ENCODE results near the gene RARS2.

The RARS2 gene

DNA sequence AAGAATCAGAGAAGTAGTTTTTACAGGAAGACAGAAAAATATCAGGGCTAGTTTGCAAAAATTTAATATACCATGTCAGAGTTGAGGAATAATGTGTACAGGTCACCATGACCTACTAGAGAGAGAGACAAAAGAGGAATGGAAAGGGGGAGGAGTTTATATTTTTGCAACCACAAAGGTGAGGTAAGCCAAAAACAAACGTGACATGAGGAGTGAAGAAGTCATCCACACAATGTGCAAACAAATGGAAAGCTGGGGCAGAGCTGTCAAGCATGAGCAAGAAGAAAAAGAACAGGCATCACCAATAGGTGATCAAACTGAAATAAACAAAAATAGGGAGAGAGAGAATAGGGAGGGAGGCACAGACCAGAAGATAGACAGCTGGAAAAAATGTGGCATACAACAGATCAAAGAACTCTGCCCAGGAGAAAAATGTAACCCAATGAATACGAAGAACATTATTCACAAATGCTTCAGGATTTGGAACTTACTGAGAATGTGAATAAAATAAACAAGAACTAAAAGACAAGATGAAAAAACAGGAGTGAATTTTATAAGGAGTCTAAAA, 15.5 kb downstream of the RARS2 start:
- DNase-seq (ENCODE audit: low spot score), result no peak
- TF ChIP-seq, protein P1, sequence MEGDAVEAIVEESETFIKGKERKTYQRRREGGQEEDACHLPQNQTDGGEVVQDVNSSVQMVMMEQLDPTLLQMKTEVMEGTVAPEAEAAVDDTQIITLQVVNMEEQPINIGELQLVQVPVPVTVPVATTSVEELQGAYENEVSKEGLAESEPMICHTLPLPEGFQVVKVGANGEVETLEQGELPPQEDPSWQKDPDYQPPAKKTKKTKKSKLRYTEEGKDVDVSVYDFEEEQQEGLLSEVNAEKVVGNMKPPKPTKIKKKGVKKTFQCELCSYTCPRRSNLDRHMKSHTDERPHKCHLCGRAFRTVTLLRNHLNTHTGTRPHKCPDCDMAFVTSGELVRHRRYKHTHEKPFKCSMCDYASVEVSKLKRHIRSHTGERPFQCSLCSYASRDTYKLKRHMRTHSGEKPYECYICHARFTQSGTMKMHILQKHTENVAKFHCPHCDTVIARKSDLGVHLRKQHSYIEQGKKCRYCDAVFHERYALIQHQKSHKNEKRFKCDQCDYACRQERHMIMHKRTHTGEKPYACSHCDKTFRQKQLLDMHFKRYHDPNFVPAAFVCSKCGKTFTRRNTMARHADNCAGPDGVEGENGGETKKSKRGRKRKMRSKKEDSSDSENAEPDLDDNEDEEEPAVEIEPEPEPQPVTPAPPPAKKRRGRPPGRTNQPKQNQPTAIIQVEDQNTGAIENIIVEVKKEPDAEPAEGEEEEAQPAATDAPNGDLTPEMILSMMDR (IDR thresholded peaks at IDR 0.05), result no peak
- H3K27ac ChIP-seq, result no peak overlapping the region
- H3K4me3 ChIP-seq, result no peak overlapping the region

GRCh38 chr6:87573307-87574024, 16.3 kb downstream of the RARS2 start:
- Histone ChIP-seq H3K4me3 (no peak overlapping the region), H3K27ac (no peak overlapping the region)
- DNase-seq (ENCODE audit: low spot score), result no peak
- TF ChIP-seq, protein P1 (IDR thresholded peaks at IDR 0.05), result no peak

DNA sequence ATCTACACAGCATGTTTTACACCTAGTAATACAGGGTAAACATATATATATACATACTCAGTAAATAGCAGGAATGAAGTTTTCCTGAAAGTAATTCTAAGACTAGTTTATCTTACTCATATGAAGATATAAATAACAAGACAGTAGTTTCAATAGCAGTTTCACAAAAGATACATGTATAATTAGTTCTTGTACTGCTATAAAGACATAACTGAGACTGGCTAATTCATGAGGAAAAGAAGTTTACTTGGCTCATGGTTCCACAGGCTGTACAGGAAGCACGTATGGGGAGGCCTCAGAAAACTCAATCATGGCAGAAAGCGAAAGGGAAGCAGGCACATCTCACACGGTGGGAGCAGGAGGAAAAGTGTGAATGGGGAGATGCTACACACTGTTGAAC, 16.9 kb downstream of the RARS2 start:
- Histone ChIP-seq H3K4me3 (no peak overlapping the region), H3K27ac (no peak overlapping the region)
- TF ChIP-seq, protein P1 (IDR thresholded peaks at IDR 0.05), result no peak
- DNase-seq (ENCODE audit: low spot score), result no peak

- no peak overlapping the region for H3K4me3 ChIP-seq
- no peak overlapping the region for H3K27ac ChIP-seq
- DNase-seq (ENCODE audit: low spot score), result no peak
- TF ChIP-seq, protein P1 (IDR thresholded peaks at IDR 0.05), result no peak
Measured at GRCh38 chr6:87572021-87572420, 17.8 kb downstream of the RARS2 start.

- DNase-seq (ENCODE audit: low spot score), result no peak
- H3K27ac ChIP-seq, result no peak overlapping the region
- TF ChIP-seq, protein P1 (IDR thresholded peaks at IDR 0.05), result no peak
- H3K4me3 ChIP-seq, result no peak overlapping the region
Measured at GRCh38 chr6:87561017-87561416, 28.8 kb downstream of the RARS2 start.

DNA sequence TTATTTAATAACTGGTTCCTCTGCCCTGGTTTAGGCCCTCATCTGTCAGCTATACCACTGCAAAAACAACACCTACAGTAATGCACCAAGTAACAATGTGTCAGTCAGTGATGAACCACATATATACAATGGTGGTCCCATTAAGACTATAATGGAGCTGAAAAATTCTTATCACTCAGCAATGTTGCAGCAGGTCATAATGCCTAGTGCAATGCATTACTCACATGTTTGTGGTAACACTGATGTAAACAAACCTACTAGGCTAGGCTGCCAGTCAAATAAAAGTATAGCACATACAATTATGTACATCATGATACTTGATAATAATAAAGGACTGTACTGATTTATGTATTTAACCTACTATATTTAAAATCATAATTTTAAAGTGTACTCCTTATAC, 31.3 kb downstream of the RARS2 start:
- H3K27ac ChIP-seq, result no peak overlapping the region
- H3K4me3 ChIP-seq, result no peak overlapping the region
- DNase-seq (ENCODE audit: low spot score), result no peak
- TF ChIP-seq, protein P1 (IDR thresholded peaks at IDR 0.05), result no peak

DNA sequence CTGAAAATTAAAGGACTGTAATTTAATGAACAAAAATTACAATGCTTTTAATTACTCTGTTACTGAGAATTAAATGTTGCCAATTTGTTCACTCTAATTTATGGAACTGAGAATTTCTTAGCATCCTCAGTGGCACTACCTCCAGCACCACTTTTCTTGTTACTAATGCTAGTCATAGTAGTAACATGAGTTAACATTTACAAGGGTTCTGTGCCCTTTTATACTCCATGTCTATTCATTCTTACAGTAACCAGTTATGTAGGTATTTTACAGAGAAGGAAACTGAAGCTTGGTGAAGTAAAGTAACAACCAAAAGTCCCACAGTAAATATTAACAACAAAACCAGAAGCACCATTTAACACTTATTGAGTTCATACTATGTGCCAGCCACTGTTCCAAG, 34.3 kb downstream of the RARS2 start:
- DNase-seq (ENCODE audit: low spot score), result no peak
- TF ChIP-seq, protein P1 (IDR thresholded peaks at IDR 0.05), result no peak
- no peak overlapping the region for H3K27ac ChIP-seq
- H3K4me3 ChIP-seq, result no peak overlapping the region
